GM10248 (cell line): ENCODE measurements around the gene LRTM2.

ENCODE experiments used
- CTCF ChIA-PET: fragments of 300-600 bp; sonication (Branson Sonifier 250); formaldehyde crosslinking; extraction: SDS; loops from one replicate; lab custom pipeline; 2021; ENCODE audit warnings: antibody characterized with exemption; lab: Yijun Ruan, JAX
- POLR2A ChIA-PET: fragments of 350-650 bp; sonication (Branson Sonifier 250); formaldehyde crosslinking; extraction: SDS; loops from one replicate; lab custom pipeline; 2020; ENCODE audit warnings: antibody characterized with exemption; lab: Yijun Ruan, JAX
- DNase-seq: peaks from one replicate; pipeline ENCODE4 v3.0.0; 2012; ENCODE audit errors: extremely low spot score
- CTCF ChIP-seq: IDR thresholded peaks from 2 replicates; pipeline ENCODE4 v1.5.1; 2012; ENCODE audit warnings: mild to moderate bottlenecking, low read depth; ENCODE audit errors: extremely low read depth, missing control alignments, control extremely low read depth

LRTM2 gene

GRCh38 chr12:1810201-1810930, 10.0 kb upstream of the LRTM2 start:
- ChIA-PET CTCF (no interaction called here), POLR2A (no interaction called here)
- TF ChIP-seq CTCF: no peak
- DNase-seq: no peak

GRCh38 chr12:1810931-1811280, 9.5 kb upstream of the LRTM2 start:
- TF ChIP-seq CTCF: no peak
- no peak for DNase-seq
- ChIA-PET POLR2A (no interaction called here), CTCF (no interaction called here)

GRCh38 chr12:1811281-1811947, 9.0 kb upstream of the LRTM2 start:
- DNase-seq: no peak
- ChIA-PET CTCF (interaction anchor here (2.0 kb wide), 1 partner anchor 128 kb away, joined by 8 read pairs; no protein-coding TSS in a partner anchor), POLR2A (no interaction called here)
- no peak for TF ChIP-seq CTCF

GRCh38 chr12:1811948-1812291, 8.4 kb upstream of the LRTM2 start:
- POLR2A ChIA-PET: no interaction called here
- no peak for DNase-seq
- CTCF ChIA-PET: interaction anchor here (1.0 to 2.0 kb wide), 2 partner anchors 21 to 128 kb away, joined by 3 to 8 read pairs; no protein-coding TSS in a partner anchor
- TF ChIP-seq CTCF: no peak

GRCh38 chr12:1812650-1813302, 7.6 kb upstream of the LRTM2 start:
- ChIA-PET POLR2A (no interaction called here), CTCF (interaction anchor here (1.0 to 2.0 kb wide), 2 partner anchors 21 to 127 kb away, joined by 3 to 8 read pairs; no protein-coding TSS in a partner anchor)
- DNase-seq: no peak
- no peak for TF ChIP-seq CTCF

GRCh38 chr12:1814266-1814665, 6.1 kb upstream of the LRTM2 start:
- no peak for DNase-seq
- CTCF ChIA-PET: interaction anchor here (0.7 to 1.1 kb wide), 2 partner anchors 14 to 126 kb away, joined by 3 read pairs; no protein-coding TSS in a partner anchor
- TF ChIP-seq CTCF: no peak
- POLR2A ChIA-PET: no interaction called here
